ENCODE data around the gene MAPK8IP2. TPM values are rescaled to one million over a fixed set of nuclear protein-coding genes. Genes with fewer than 3 reads are reported as not detected.
"Not testable (repeated sequence)": the region's sequence is repeated elsewhere in the genome, so short reads cannot be mapped to it uniquely, and the experiment has no call there.

MAPK8IP2 gene
- total RNA-seq, 1 donor from 2014 or later = 7.7 TPM

GRCh38 chr22:50628543-50629134 lies 28.0 kb downstream of the MAPK8IP2 start:
- TF ChIP-seq, protein P1, sequence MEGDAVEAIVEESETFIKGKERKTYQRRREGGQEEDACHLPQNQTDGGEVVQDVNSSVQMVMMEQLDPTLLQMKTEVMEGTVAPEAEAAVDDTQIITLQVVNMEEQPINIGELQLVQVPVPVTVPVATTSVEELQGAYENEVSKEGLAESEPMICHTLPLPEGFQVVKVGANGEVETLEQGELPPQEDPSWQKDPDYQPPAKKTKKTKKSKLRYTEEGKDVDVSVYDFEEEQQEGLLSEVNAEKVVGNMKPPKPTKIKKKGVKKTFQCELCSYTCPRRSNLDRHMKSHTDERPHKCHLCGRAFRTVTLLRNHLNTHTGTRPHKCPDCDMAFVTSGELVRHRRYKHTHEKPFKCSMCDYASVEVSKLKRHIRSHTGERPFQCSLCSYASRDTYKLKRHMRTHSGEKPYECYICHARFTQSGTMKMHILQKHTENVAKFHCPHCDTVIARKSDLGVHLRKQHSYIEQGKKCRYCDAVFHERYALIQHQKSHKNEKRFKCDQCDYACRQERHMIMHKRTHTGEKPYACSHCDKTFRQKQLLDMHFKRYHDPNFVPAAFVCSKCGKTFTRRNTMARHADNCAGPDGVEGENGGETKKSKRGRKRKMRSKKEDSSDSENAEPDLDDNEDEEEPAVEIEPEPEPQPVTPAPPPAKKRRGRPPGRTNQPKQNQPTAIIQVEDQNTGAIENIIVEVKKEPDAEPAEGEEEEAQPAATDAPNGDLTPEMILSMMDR (IDR thresholded peaks at IDR 0.05; ENCODE audit: unreplicated experiment) = no peak
- Mint-ChIP-seq H3K27me3 (peaks cover 6% of the 10 kb centered on the region), H3K4me1 (ENCODE audit: low read depth) (peaks cover 9% of the 10 kb centered on the region), H3K36me3 (ENCODE audit: insufficient read depth) (peaks cover 1% of the 10 kb centered on the region), H3K27ac (peak overlapping the region; percentile 89), H3K9me3 (ENCODE audit: low read depth) (no peaks in the 10 kb centered on the region), H3K4me3 (ENCODE audit: low read depth) (peak overlapping the region; percentile 86)
- DNase-seq (ENCODE audit: low spot score, unreplicated experiment) = no peak

DNA sequence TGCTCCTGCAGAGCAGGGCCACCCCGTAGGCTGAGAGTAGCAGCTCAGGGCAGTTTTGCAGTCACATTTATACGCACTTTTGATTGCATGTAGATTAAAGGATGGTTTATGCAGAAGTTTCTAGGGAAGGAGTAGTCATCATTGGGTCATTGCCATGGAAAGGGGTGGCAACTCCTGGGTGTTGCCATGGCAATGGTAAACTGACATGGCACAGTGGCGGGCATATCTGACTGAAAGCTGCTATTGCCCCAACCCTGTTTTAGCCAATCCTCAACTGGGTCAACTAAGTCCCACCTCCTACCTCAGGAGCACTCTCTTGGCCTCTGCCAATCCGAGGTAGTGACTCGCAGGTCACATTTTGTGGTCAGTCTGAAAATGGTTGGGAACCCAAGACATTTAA lies 29.8 kb downstream of the MAPK8IP2 start:
- H3K36me3 Mint-ChIP-seq (ENCODE audit: insufficient read depth) = no peaks in the 10 kb centered on the region
- H3K4me1 Mint-ChIP-seq (ENCODE audit: low read depth) = peaks cover 9% of the 10 kb centered on the region
- no peak overlapping the region for H3K4me3 Mint-ChIP-seq (ENCODE audit: low read depth)
- TF ChIP-seq, protein P1 (IDR thresholded peaks at IDR 0.05; ENCODE audit: unreplicated experiment) = no peak
- H3K9me3 Mint-ChIP-seq (ENCODE audit: low read depth) = no peaks in the 10 kb centered on the region
- H3K27ac Mint-ChIP-seq = no peak overlapping the region
- peaks cover 6% of the 10 kb centered on the region for H3K27me3 Mint-ChIP-seq
- DNase-seq (ENCODE audit: low spot score, unreplicated experiment) = no peak

DNA sequence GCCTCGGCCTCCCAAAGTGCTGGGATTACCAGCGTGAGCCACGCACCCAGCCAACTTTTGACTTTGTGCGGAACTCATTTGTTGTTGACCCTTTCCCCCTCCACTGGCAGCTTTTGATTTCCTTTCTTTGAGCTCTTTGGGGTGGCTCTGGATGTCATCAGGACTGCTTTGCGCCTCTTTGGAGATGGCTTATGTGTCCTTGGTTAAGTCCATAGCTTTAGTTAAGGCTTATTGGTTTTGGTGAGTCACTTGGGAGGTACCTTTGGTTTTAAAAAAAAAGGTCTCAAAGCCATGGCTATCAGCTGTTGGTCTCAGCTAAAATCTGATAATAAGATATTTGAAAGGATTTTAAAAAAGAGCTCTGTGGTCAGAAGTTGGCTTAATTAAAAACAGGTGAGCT lies 32.5 kb downstream of the MAPK8IP2 start:
- DNase-seq (ENCODE audit: low spot score, unreplicated experiment) = no peak
- Mint-ChIP-seq H3K27ac (no peak overlapping the region), H3K4me3 (ENCODE audit: low read depth) (no peak overlapping the region), H3K36me3 (ENCODE audit: insufficient read depth) (no peaks in the 10 kb centered on the region), H3K27me3 (peaks cover 6% of the 10 kb centered on the region), H3K9me3 (ENCODE audit: low read depth) (no peaks in the 10 kb centered on the region), H3K4me1 (ENCODE audit: low read depth) (peaks cover 9% of the 10 kb centered on the region)
- TF ChIP-seq, protein P1 (IDR thresholded peaks at IDR 0.05; ENCODE audit: unreplicated experiment) = no peak

DNA sequence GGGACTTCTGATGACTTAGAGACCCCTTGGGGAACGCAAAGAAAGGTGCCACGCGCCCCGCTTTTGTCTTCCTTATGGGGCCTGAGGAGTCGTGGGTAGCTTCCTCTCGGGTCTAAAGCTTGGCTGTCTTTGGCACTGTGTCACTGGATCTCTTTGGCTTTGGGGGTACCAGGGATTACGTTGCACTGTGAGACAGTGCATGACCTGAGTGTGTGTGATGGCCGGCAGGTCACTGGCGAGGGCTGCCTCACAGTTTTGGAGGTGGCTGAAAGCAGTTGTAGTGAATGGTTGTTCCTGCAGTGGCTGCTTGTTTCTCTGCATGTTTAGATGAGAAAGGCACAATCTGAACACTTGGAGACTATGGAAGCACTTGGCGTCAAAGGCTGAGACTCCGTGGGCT lies 33.2 kb downstream of the MAPK8IP2 start:
- Mint-ChIP-seq H3K9me3 (ENCODE audit: low read depth) (no peaks in the 10 kb centered on the region), H3K27ac (no peak overlapping the region), H3K4me3 (ENCODE audit: low read depth) (no peak overlapping the region), H3K36me3 (ENCODE audit: insufficient read depth) (no peaks in the 10 kb centered on the region), H3K4me1 (ENCODE audit: low read depth) (peaks cover 4% of the 10 kb centered on the region), H3K27me3 (peaks cover 6% of the 10 kb centered on the region)
- TF ChIP-seq, protein P1 (IDR thresholded peaks at IDR 0.05; ENCODE audit: unreplicated experiment) = no peak
- no peak for DNase-seq (ENCODE audit: low spot score, unreplicated experiment)

- H3K9me3 Mint-ChIP-seq (ENCODE audit: low read depth) = no peaks in the 10 kb centered on the region
- H3K27ac Mint-ChIP-seq = no peak overlapping the region
- peaks cover 3% of the 10 kb centered on the region for H3K4me1 Mint-ChIP-seq (ENCODE audit: low read depth)
- H3K27me3 Mint-ChIP-seq = no peaks in the 10 kb centered on the region
- TF ChIP-seq, protein P1 (IDR thresholded peaks at IDR 0.05; ENCODE audit: unreplicated experiment) = no peak
- H3K4me3 Mint-ChIP-seq (ENCODE audit: low read depth) = no peak overlapping the region
- no peak for DNase-seq (ENCODE audit: low spot score, unreplicated experiment)
- no peaks in the 10 kb centered on the region for H3K36me3 Mint-ChIP-seq (ENCODE audit: insufficient read depth)
These were observed 35.0 kb downstream of the MAPK8IP2 start for GRCh38 chr22:50635591-50635990.

DNA sequence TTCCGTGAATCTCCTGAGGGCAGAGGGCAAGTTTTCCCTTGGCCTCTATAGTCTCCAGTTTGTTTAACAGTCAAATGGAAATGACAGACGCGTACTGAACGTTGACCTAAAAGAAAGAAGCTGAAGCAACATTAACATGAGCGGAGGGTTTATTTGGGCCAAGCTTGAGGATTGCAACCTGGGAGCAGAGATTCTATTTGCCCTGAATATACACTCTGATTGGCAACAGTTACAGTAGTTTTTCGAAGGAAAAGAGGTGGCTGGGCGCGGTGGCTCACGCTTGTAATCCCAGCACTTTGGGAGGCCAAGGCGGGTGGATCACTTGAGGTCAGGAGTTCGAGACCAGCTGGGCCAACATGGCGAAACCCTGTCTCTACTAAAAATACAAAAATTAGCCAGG lies 39.7 kb downstream of the MAPK8IP2 start:
- not testable (repeated sequence) for DNase-seq (ENCODE audit: low spot score, unreplicated experiment); H3K27me3 Mint-ChIP-seq; H3K9me3 Mint-ChIP-seq (ENCODE audit: low read depth); H3K4me3 Mint-ChIP-seq (ENCODE audit: low read depth); H3K4me1 Mint-ChIP-seq (ENCODE audit: low read depth); H3K27ac Mint-ChIP-seq; H3K36me3 Mint-ChIP-seq (ENCODE audit: insufficient read depth)

Measured in progenitor cell of endocrine pancreas (in vitro differentiated cells).